A673 (cell line): ENCODE measurements around the gene PHACTR2.

Experiments used
- CTCF ChIP-seq: fragments of 300-800, 200-600 bp; sonication (generic); conservative IDR thresholded peaks from 2 replicates; pipeline ENCODE4 v1.5.1; 2017; ENCODE audit warnings: low read depth, mild to moderate bottlenecking, antibody characterized with exemption, low read length, moderate library complexity, mixed read lengths
- EZH2 ChIP-seq: fragments of 200-600 bp; sonication (generic); IDR thresholded peaks from 2 replicates; pipeline ENCODE4 v1.6.1; 2017; ENCODE audit warnings: borderline replicate concordance, low read depth, mild to moderate bottlenecking, mixed read lengths, antibody characterized with exemption, low read length; ENCODE audit not compliant: poor library complexity, severe bottlenecking

- TF ChIP-seq CTCF (no peak), EZH2 (no peak)
Measured at GRCh38 chr6:143765422-143766184, 87.8 kb downstream of the PHACTR2 start.
